Activated B cell treated with CpG ODN at 0.5 μM for 24 hours (primary cell): ENCODE results near the gene ERMAP. TPM values are rescaled to one million over a fixed set of nuclear protein-coding genes. Genes with fewer than 3 reads are reported as not detected.

ENCODE experiments used
- ATAC-seq: fragments of 200-7000 bp; cut with Tn5 transposase; one replicate; pipeline ENCODE4 v1.10.0; 2021; ENCODE audit warnings: low read depth, mild to moderate bottlenecking, moderate library complexity
- CTCF ChIA-PET: fragments of 350-600 bp; sonication (Branson Sonifier 250); formaldehyde crosslinking; loops from one replicate; lab custom pipeline; 2021; ENCODE audit warnings: antibody characterized with exemption; lab: Charles Lee
- POLR2A ChIA-PET: fragments of 350-600 bp; sonication (Branson Sonifier 250); formaldehyde crosslinking; loops from one replicate; lab custom pipeline; 2021; ENCODE audit warnings: antibody characterized with exemption; lab: Charles Lee
- DNase-seq: peaks from one replicate; pipeline ENCODE4 v3.0.0; 2022
- H3K27ac Mint-ChIP-seq: one replicate; pipeline ENCODE4 v1.8.0; 2020; ENCODE audit warnings: mixed read lengths
- H3K27me3 Mint-ChIP-seq: one replicate; pipeline ENCODE4 v1.8.0; 2021; ENCODE audit warnings: mixed read lengths
- H3K36me3 Mint-ChIP-seq: one replicate; pipeline ENCODE4 v1.8.0; 2021; ENCODE audit warnings: low read depth, mixed read lengths
- H3K4me1 Mint-ChIP-seq: one replicate; pipeline ENCODE4 v1.8.0; 2021; ENCODE audit warnings: mixed read lengths
- H3K4me3 Mint-ChIP-seq: one replicate; pipeline ENCODE4 v1.8.0; 2020; ENCODE audit warnings: mild to moderate bottlenecking, mixed read lengths
- H3K9me3 Mint-ChIP-seq: one replicate; pipeline ENCODE4 v1.8.0; 2020; ENCODE audit warnings: mixed read lengths
- CTCF ChIP-seq: fragments of 200-600 bp; IDR thresholded peaks from one replicate; pipeline ENCODE4 v1.8.0; 2022; ENCODE audit warnings: antibody characterized with exemption, mild to moderate bottlenecking
- intact Hi-C: fragments of 100-400 bp; cut with micrococcal nuclease; formaldehyde crosslinking; loops from one replicate; pipeline ENCODE4 v1.15.1; 2024
- total RNA-seq: library from RNA; stranded (reverse); gene quantifications from 2 replicates; pipeline ENCODE4 v1.2.3, GENCODE V29; 2022

Gene ERMAP
- total RNA-seq, 1 donor from 2014 or later: 10.7 TPM

- no peak for ATAC-seq
- peaks cover 64% of the 10 kb centered on the region for H3K36me3 Mint-ChIP-seq
- intact Hi-C loops: no loop called here
Observed at GRCh38 chr1:42780176-42780575, 36.7 kb upstream of the ERMAP start.

GRCh38 chr1:42783092-42783491, 33.8 kb upstream of the ERMAP start:
- H3K36me3 Mint-ChIP-seq: peaks cover 37% of the 10 kb centered on the region
- ChIA-PET CTCF (interaction anchor here (1.0 kb wide), 1 partner anchor 291 kb away, joined by 3 read pairs; no protein-coding TSS in a partner anchor), POLR2A (interaction anchor here (3.3 kb wide), 1 partner anchor 16 kb away, joined by 10 read pairs; the partner anchor contains the start of genes C1orf50 and P3H1)
- ATAC-seq: no peak
- H3K27ac Mint-ChIP-seq: no peak overlapping the region
- no peak overlapping the region for H3K4me3 Mint-ChIP-seq
- no peak for DNase-seq
- H3K27me3 Mint-ChIP-seq: peaks cover 5% of the 10 kb centered on the region
- no peaks in the 10 kb centered on the region for H3K9me3 Mint-ChIP-seq
- no peak for TF ChIP-seq CTCF
- peaks cover 15% of the 10 kb centered on the region for H3K4me1 Mint-ChIP-seq
- intact Hi-C loops: no loop called here

More at GRCh38 chr1:42780176-42780575, 36.7 kb upstream of the ERMAP start:
- TF ChIP-seq CTCF: no peak
- CTCF ChIA-PET: interaction anchor here (0.7 to 1.2 kb wide), 2 partner anchors 133 to 293 kb away, joined by 3 read pairs; no protein-coding TSS in a partner anchor
- Mint-ChIP-seq H3K4me1 (peaks cover 6% of the 10 kb centered on the region), H3K27me3 (no peaks in the 10 kb centered on the region), H3K27ac (no peak overlapping the region), H3K9me3 (no peaks in the 10 kb centered on the region), H3K4me3 (no peak overlapping the region)
- POLR2A ChIA-PET: interaction anchor here (2.4 kb wide), 1 partner anchor 13 kb away, joined by 8 read pairs; the partner anchor contains the start of genes C1orf50 and P3H1
- DNase-seq: no peak

GRCh38 chr1:42784547-42784945, 32.4 kb upstream of the ERMAP start:
- peaks cover 5% of the 10 kb centered on the region for H3K27me3 Mint-ChIP-seq
- H3K36me3 Mint-ChIP-seq: peaks cover 29% of the 10 kb centered on the region
- CTCF ChIA-PET: no interaction called here
- intact Hi-C loops: no loop called here
- ATAC-seq (no peak), DNase-seq (no peak)
- no peak overlapping the region for H3K4me3 Mint-ChIP-seq
- POLR2A ChIA-PET: interaction anchor here (3.3 kb wide), 1 partner anchor 17 kb away, joined by 10 read pairs; the partner anchor contains the start of genes C1orf50 and P3H1
- no peaks in the 10 kb centered on the region for H3K9me3 Mint-ChIP-seq
- peaks cover 14% of the 10 kb centered on the region for H3K4me1 Mint-ChIP-seq
- H3K27ac Mint-ChIP-seq: no peak overlapping the region
- TF ChIP-seq CTCF: no peak

DNA sequence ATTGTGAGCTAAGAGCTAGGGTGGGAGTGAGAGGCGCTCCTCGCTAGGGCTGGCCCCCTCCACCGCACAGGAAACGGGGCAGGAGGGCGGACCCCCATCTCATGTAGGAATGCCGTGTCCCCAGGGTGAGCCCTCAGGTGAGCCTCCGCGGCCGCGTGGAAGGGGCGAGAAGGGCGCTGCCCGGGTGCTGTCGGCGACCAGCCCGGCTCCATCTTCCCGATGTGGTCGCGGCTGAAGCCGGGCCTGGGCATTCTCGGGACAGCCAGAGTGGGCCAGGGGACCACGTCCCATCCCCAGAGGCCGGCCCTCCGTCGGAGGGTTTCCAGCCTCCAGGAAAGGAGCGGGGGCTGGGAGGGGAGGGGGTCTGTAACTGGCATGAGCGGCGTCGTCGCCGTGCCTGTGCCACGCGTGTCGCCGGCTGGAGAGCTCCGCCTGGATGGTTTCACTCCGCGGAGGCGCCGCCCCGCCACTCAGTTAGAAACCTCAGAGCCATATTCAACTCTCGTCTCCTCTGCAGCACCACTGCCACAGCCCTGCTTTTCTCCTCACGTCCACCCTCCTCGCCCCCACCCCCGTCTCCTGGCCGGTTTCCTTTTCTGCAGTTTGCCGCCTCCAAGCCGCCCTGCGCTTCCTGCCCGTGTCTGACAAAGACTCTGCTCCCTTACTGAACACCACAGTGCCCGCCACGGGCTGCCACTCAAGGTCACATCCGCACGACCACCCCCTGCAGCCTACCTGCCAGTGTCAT, 31.8 kb upstream of the ERMAP start, which contains the start of gene TMEM269:
Gene TMEM269, plus strand, starts transcription at position 46 of the 748 bp plus-strand sequence. CDS start 4,903 bp downstream, outside the sequence.
- no peaks in the 10 kb centered on the region for H3K9me3 Mint-ChIP-seq
- peak within 1 kb of the TSS; percentile 78 for H3K4me3 Mint-ChIP-seq
- peaks cover 11% of the 10 kb centered on the region for H3K4me1 Mint-ChIP-seq
- peak within 1 kb of the TSS; percentile 9 for H3K27ac Mint-ChIP-seq
- ATAC-seq (peak; percentile 45), DNase-seq (no peak)
- POLR2A ChIA-PET: interaction anchor here (3.3 kb wide), 1 partner anchor 18 kb away, joined by 10 read pairs; the partner anchor contains the start of genes C1orf50 and P3H1
- H3K36me3 Mint-ChIP-seq: peaks cover 23% of the 10 kb centered on the region
- H3K27me3 Mint-ChIP-seq: peaks cover 5% of the 10 kb centered on the region
- TF ChIP-seq CTCF: no peak
- CTCF ChIA-PET: no interaction called here
- intact Hi-C loops: no loop called here

GRCh38 chr1:42786097-42786496, 30.8 kb upstream of the ERMAP start:
- Mint-ChIP-seq H3K9me3 (no peaks in the 10 kb centered on the region), H3K4me1 (peaks cover 11% of the 10 kb centered on the region)
- POLR2A ChIA-PET: interaction anchor here (3.3 kb wide), 1 partner anchor 19 kb away, joined by 10 read pairs; the partner anchor contains the start of genes C1orf50 and P3H1

More at GRCh38 chr1:42786097-42786496, 30.8 kb upstream of the ERMAP start:
- Mint-ChIP-seq H3K27ac (no peak overlapping the region), H3K36me3 (peaks cover 16% of the 10 kb centered on the region), H3K4me3 (no peak overlapping the region), H3K27me3 (peaks cover 5% of the 10 kb centered on the region)
- DNase-seq: no peak
- TF ChIP-seq CTCF: no peak
- intact Hi-C loops: no loop called here
- CTCF ChIA-PET: no interaction called here
- no peak for ATAC-seq
